ENCODE results near the gene ST6GALNAC6.

- TF ChIP-seq POLR2A (IDR thresholded peaks at IDR 0.05; ENCODE audit: low read length), result no peak
- no peak for TF ChIP-seq GATA1 (IDR thresholded peaks at IDR 0.05; ENCODE audit: low read depth, low read length)
These were observed 62.1 kb downstream of the ST6GALNAC6 start for GRCh38 chr9:127837346-127837745.

Data from erythroblast (primary cell).